ENCODE results near the gene MAN2A1. TPM values are rescaled to one million over a fixed set of nuclear protein-coding genes. Genes with fewer than 3 reads are reported as not detected.

MAN2A1 gene
- total and polyA plus RNA-seq, 2 donors (not counting 1 experiment from before 2014, with no cell fraction given), result 51.6 to 70.5 TPM

DNA sequence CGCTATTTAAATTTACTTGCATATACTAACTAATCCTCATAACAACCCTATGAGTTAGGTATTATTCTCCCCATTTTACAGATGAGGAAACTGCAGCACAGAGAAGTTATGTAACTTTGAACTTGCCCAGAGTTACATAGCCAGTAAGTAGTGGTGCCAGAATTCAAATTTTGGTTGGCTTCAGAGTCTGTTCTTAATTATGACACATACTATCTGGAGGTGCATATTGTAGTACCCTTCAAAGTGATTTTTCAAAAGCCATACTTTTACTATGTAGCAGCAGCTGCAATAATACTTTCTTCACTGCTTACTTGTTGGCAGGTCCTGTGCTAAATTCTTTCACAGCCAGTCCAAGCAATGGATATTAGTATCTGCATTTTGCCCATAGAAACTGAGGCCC, 16.4 kb downstream of the MAN2A1 start:
- no peak overlapping the region for H3K27ac ChIP-seq (ENCODE audit: insufficient read depth, low read length)
- H3K9me3 ChIP-seq (ENCODE audit: control insufficient read depth, insufficient read depth, low read depth, low read length), result no peaks in the 10 kb centered on the region
- TF ChIP-seq, protein P1, sequence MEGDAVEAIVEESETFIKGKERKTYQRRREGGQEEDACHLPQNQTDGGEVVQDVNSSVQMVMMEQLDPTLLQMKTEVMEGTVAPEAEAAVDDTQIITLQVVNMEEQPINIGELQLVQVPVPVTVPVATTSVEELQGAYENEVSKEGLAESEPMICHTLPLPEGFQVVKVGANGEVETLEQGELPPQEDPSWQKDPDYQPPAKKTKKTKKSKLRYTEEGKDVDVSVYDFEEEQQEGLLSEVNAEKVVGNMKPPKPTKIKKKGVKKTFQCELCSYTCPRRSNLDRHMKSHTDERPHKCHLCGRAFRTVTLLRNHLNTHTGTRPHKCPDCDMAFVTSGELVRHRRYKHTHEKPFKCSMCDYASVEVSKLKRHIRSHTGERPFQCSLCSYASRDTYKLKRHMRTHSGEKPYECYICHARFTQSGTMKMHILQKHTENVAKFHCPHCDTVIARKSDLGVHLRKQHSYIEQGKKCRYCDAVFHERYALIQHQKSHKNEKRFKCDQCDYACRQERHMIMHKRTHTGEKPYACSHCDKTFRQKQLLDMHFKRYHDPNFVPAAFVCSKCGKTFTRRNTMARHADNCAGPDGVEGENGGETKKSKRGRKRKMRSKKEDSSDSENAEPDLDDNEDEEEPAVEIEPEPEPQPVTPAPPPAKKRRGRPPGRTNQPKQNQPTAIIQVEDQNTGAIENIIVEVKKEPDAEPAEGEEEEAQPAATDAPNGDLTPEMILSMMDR (conservative IDR thresholded peaks at IDR 0.05 in 1 of 2, IDR thresholded peaks at IDR 0.05 in 1 of 2; ENCODE audit: low read depth in 1 of 2, low read length in 2 of 2), result no peak
- TF ChIP-seq EZH2 (IDR thresholded peaks at IDR 0.05; ENCODE audit: low read length, missing control alignments), result no peak
- no peak overlapping the region for H3K4me2 ChIP-seq (ENCODE audit: extremely low read depth, insufficient read depth, low read length)
- H3K4me1 ChIP-seq (ENCODE audit: control insufficient read depth, extremely low read depth, insufficient read depth, low read length), result no peaks in the 10 kb centered on the region
- no peaks in the 10 kb centered on the region for H4K20me1 ChIP-seq (ENCODE audit: control insufficient read depth, extremely low read depth, insufficient read depth, low read length)
- no peaks in the 10 kb centered on the region for H3K36me3 ChIP-seq (ENCODE audit: control insufficient read depth, insufficient read depth, low read length)
- H2AFZ ChIP-seq (ENCODE audit: low read length), result no peak overlapping the region
- no peak overlapping the region for H3K9ac ChIP-seq (ENCODE audit: insufficient read depth, low read length)
- H3K27me3 ChIP-seq (ENCODE audit: control insufficient read depth, insufficient read depth, low read length), result no peaks in the 10 kb centered on the region
- peaks cover 14% of the 10 kb centered on the region for H3K79me2 ChIP-seq (ENCODE audit: control insufficient read depth, insufficient read depth, low read length)
- H3K4me3 ChIP-seq (replicated peaks in 1 of 4; ENCODE audit: control extremely low read depth in 1 of 4, insufficient read depth in 1 of 4, low read depth in 3 of 4, low read length in 4 of 4), result no peak overlapping the region
- DNase-seq (ENCODE audit: low read depth in 2 of 2), result no peak

GRCh38 chr5:109707531-109707930, 17.8 kb downstream of the MAN2A1 start:
- Histone ChIP-seq H3K27me3 (ENCODE audit: control insufficient read depth, insufficient read depth, low read length) (no peaks in the 10 kb centered on the region), H3K9me3 (ENCODE audit: control insufficient read depth, insufficient read depth, low read depth, low read length) (no peaks in the 10 kb centered on the region), H3K79me2 (ENCODE audit: control insufficient read depth, insufficient read depth, low read length) (peaks cover 13% of the 10 kb centered on the region), H3K9ac (ENCODE audit: insufficient read depth, low read length) (no peak overlapping the region), H3K27ac (ENCODE audit: insufficient read depth, low read length) (no peak overlapping the region), H3K4me3 (replicated peaks in 1 of 4; ENCODE audit: control extremely low read depth in 1 of 4, insufficient read depth in 1 of 4, low read depth in 3 of 4, low read length in 4 of 4) (no peak overlapping the region), H2AFZ (ENCODE audit: low read length) (no peak overlapping the region), H3K4me2 (ENCODE audit: extremely low read depth, insufficient read depth, low read length) (no peak overlapping the region), H3K4me1 (ENCODE audit: control insufficient read depth, extremely low read depth, insufficient read depth, low read length) (no peaks in the 10 kb centered on the region), H4K20me1 (ENCODE audit: control insufficient read depth, extremely low read depth, insufficient read depth, low read length) (no peaks in the 10 kb centered on the region), H3K36me3 (ENCODE audit: control insufficient read depth, insufficient read depth, low read length) (no peaks in the 10 kb centered on the region)
- no peak for TF ChIP-seq EZH2 (IDR thresholded peaks at IDR 0.05; ENCODE audit: low read length, missing control alignments)
- TF ChIP-seq, protein P1 (conservative IDR thresholded peaks at IDR 0.05 in 1 of 2, IDR thresholded peaks at IDR 0.05 in 1 of 2; ENCODE audit: low read depth in 1 of 2, low read length in 2 of 2), result no peak
- DNase-seq (ENCODE audit: low read depth in 2 of 2), result no peak

DNA sequence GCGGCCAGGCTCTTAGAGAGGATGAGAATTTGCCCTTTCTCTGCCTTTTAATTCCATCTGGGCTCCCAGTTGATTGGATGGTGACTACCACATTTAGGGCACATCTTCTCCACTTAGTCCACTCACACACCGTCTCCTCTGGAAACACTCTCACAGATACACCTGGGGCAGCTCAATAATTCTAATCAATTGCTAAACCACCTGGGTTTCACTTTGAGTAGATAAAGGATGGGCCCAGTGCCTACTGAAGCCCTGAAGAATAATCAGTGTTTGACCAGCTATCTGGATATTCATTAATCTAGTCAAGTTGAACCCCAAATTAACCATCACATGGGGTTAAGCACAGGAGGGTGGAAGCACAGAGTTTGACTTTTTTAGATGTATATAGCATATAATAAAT, 19.1 kb downstream of the MAN2A1 start:
- no peak for DNase-seq (ENCODE audit: low read depth in 2 of 2)
- Histone ChIP-seq H3K4me2 (ENCODE audit: extremely low read depth, insufficient read depth, low read length) (no peak overlapping the region), H3K4me1 (ENCODE audit: control insufficient read depth, extremely low read depth, insufficient read depth, low read length) (no peaks in the 10 kb centered on the region), H3K27me3 (ENCODE audit: control insufficient read depth, insufficient read depth, low read length) (no peaks in the 10 kb centered on the region), H4K20me1 (ENCODE audit: control insufficient read depth, extremely low read depth, insufficient read depth, low read length) (no peaks in the 10 kb centered on the region), H3K9me3 (ENCODE audit: control insufficient read depth, insufficient read depth, low read depth, low read length) (no peaks in the 10 kb centered on the region), H3K27ac (ENCODE audit: insufficient read depth, low read length) (no peak overlapping the region), H3K36me3 (ENCODE audit: control insufficient read depth, insufficient read depth, low read length) (no peaks in the 10 kb centered on the region), H2AFZ (ENCODE audit: low read length) (no peak overlapping the region), H3K79me2 (ENCODE audit: control insufficient read depth, insufficient read depth, low read length) (peaks cover 12% of the 10 kb centered on the region), H3K4me3 (replicated peaks in 1 of 4; ENCODE audit: control extremely low read depth in 1 of 4, insufficient read depth in 1 of 4, low read depth in 3 of 4, low read length in 4 of 4) (no peak overlapping the region), H3K9ac (ENCODE audit: insufficient read depth, low read length) (no peak overlapping the region)
- TF ChIP-seq EZH2 (IDR thresholded peaks at IDR 0.05; ENCODE audit: low read length, missing control alignments), result no peak
- TF ChIP-seq, protein P1 (conservative IDR thresholded peaks at IDR 0.05 in 1 of 2, IDR thresholded peaks at IDR 0.05 in 1 of 2; ENCODE audit: low read depth in 1 of 2, low read length in 2 of 2), result no peak

Data from fibroblast of lung (primary cell).